K562 (cell line): Measurements from ENCODE around the gene PRXL2B. TPM values are rescaled to one million over a fixed set of nuclear protein-coding genes. Genes with fewer than 3 reads are reported as not detected.

Experiments
- ATAC-seq: fragments of 200-7000 bp; cut with Tn5 transposase; 3 replicates; pipeline ENCODE4 v1.9.1; 2020; ENCODE audit warnings: moderate library complexity
- BruUV-seq: library from RNA; stranded (reverse); fragments of 400-500 nt; replicated peaks from 2 replicates; lab custom pipeline; 2021; lab: Mats Ljungman, UMichigan
- CTCF ChIA-PET: fragments of 300-600 bp; formaldehyde crosslinking; extraction: SDS; loops from one replicate; lab custom pipeline; 2021; ENCODE audit warnings: low intra/inter-chr PET ratio; lab: Yijun Ruan, JAX
- POLR2A ChIA-PET: fragments of 300-600, 350-650 bp; sonication (Branson Sonifier 250); formaldehyde crosslinking; extraction: SDS; loops from one replicate; lab custom pipeline; 2021; ENCODE audit warnings: antibody characterized with exemption, inconsistent platforms; lab: Yijun Ruan, JAX
- DNase-seq, 4 experiments: peaks; one replicate each; pipeline versions ENCODE4 v3.0.0 to v3.0.0-alpha.2; 2011 to 2018; ENCODE audit warnings: low spot score in 3 of 4, mixed read lengths in 3 of 4; ENCODE audit errors: extremely low read depth in 1 of 4
- FAIRE-seq: peaks from 2 replicates; lab custom pipeline; 2011; peaks lifted over from hg19 to GRCh38; lab: Jason Lieb, UNC
- H2AFZ ChIP-seq: 2 replicates; pipeline ENCODE4 v1.6.0; 2011; ENCODE audit warnings: low read depth, low read length, control low read depth, inconsistent platforms
- H3K27ac ChIP-seq: fragments of 200-600 bp; 3 replicates; pipeline ENCODE4 v1.8.0; 2011; ENCODE audit warnings: low read depth, mild to moderate bottlenecking, control low read depth, inconsistent platforms, low read length, moderate library complexity, mixed read lengths; ENCODE audit errors: extremely low read depth
- H3K27me3 ChIP-seq, 2 experiments: fragments of 300-600 bp in 1 of 2; 2 replicates in 1 of 2; 3 replicates in 1 of 2; pipeline versions ENCODE4 v1.6.0 to v1.8.0; 2011; ENCODE audit warnings: inconsistent platforms in 2 of 2, low read length in 2 of 2, mild to moderate bottlenecking in 1 of 2, mixed read lengths in 1 of 2, moderate library complexity in 1 of 2; ENCODE audit not compliant: control insufficient read depth in 2 of 2, insufficient read depth in 2 of 2
- H3K36me3 ChIP-seq: fragments of 300-600 bp; 3 replicates; pipeline ENCODE4 v1.8.0; 2011; ENCODE audit warnings: mild to moderate bottlenecking, low read length, inconsistent platforms; ENCODE audit not compliant: control insufficient read depth, insufficient read depth
- H3K4me1 ChIP-seq, 2 experiments: fragments of 200-600 bp in 1 of 2; replicated peaks in 1 of 2; 2 replicates in 1 of 2; 3 replicates in 1 of 2; pipeline versions ENCODE4 v1.5.1 to v1.8.0; 2011; ENCODE audit warnings: inconsistent platforms in 2 of 2, low read length in 2 of 2, mild to moderate bottlenecking in 1 of 2, mixed read lengths in 1 of 2, moderate library complexity in 1 of 2; ENCODE audit not compliant: control insufficient read depth in 2 of 2, insufficient read depth in 2 of 2
- H3K4me2 ChIP-seq: 2 replicates; pipeline ENCODE4 v1.6.1; 2011; ENCODE audit warnings: low read length, control low read depth, inconsistent platforms, mixed read lengths; ENCODE audit not compliant: insufficient read depth
- H3K4me3 ChIP-seq: fragments of 200-600 bp; sonication (generic), shearing (Covaris generic); 2 replicates; pipeline ENCODE4 v1.5.1; 2016; ENCODE audit warnings: control low read depth, inconsistent platforms
- H3K79me2 ChIP-seq: fragments of 200-600 bp; 3 replicates; pipeline ENCODE4 v1.8.0; 2011; ENCODE audit warnings: low read length, inconsistent platforms; ENCODE audit not compliant: control insufficient read depth, insufficient read depth
- H3K9ac ChIP-seq, 2 experiments: 2 replicates each; pipeline versions ENCODE4 v1.6.0 to v1.6.1; 2011; ENCODE audit warnings: low read depth in 2 of 2, low read length in 2 of 2, control low read depth in 1 of 2, inconsistent platforms in 1 of 2, mild to moderate bottlenecking in 1 of 2, mixed read lengths in 1 of 2; ENCODE audit not compliant: insufficient read depth in 1 of 2
- H3K9me1 ChIP-seq: one replicate; pipeline ENCODE4 v1.6.0; 2011; ENCODE audit warnings: inconsistent platforms, mild to moderate bottlenecking, low read length, moderate library complexity; ENCODE audit not compliant: control insufficient read depth, insufficient read depth
- H3K9me3 ChIP-seq: replicated peaks from 2 replicates; pipeline ENCODE4 v1.5.1; 2011; ENCODE audit warnings: low read depth, low read length, inconsistent platforms; ENCODE audit not compliant: control insufficient read depth, insufficient read depth
- H4K20me1 ChIP-seq: replicated peaks from 2 replicates; pipeline ENCODE4 v1.6.1; 2011; ENCODE audit warnings: low read length, inconsistent platforms, mixed read lengths; ENCODE audit not compliant: control insufficient read depth, insufficient read depth
- DMBX1 ChIP-seq: fragments of 250-450 bp; sonication (Bioruptor Pico); IDR thresholded peaks from 2 replicates; pipeline ENCODE4 v1.8.0; 2022; ENCODE audit warnings: inconsistent platforms, mild to moderate bottlenecking, moderate library complexity, borderline replicate concordance
- MGA ChIP-seq: fragments of 450-650 bp; IDR thresholded peaks from 2 replicates; pipeline ENCODE4 v1.6.1; 2016; ENCODE audit warnings: mild to moderate bottlenecking, moderate library complexity
- NFATC3 ChIP-seq: fragments of 450-650 bp; IDR thresholded peaks from 2 replicates; pipeline ENCODE4 v1.6.1; 2017; ENCODE audit warnings: mild to moderate bottlenecking
- NFIC ChIP-seq: fragments of 450-650 bp; IDR thresholded peaks from 2 replicates; pipeline ENCODE4 v1.6.1; 2017; ENCODE audit warnings: mild to moderate bottlenecking, inconsistent platforms
- NRF1 ChIP-seq, 2 experiments: fragments of 450-650 bp; IDR thresholded peaks in 1 of 2; conservative IDR thresholded peaks in 1 of 2; 2 replicates each; pipeline ENCODE4 v1.6.1; 2014; ENCODE audit warnings: mild to moderate bottlenecking in 2 of 2
- PCBP1 ChIP-seq: fragments of 200-400 bp; formaldehyde crosslinking; IDR thresholded peaks from 2 replicates; pipeline ENCODE4 v1.6.1; 2018; ENCODE audit warnings: mild to moderate bottlenecking, low read depth, low read length; ENCODE audit not compliant: poor library complexity, severe bottlenecking
- ZBTB33 ChIP-seq: sonication (generic); formaldehyde crosslinking; IDR thresholded peaks from 2 replicates; pipeline ENCODE4 v1.8.1; 2023; ENCODE audit warnings: mild to moderate bottlenecking, missing genetic modification reagents
- WGBS: fragments of 100-300 bp; shearing (Covaris generic); methylation state at CpG from one replicate; pipeline ENCODE4 v1.1.6; 2016; ENCODE audit warnings: low coverage, mixed read lengths; ENCODE audit not compliant: insufficient coverage; ENCODE audit errors: missing lambda C conversion rate; 5-methylcytosine and 5-hydroxymethylcytosine counted together
- in situ Hi-C: fragments of 300-500 bp; cut with MboI; formaldehyde crosslinking; loops from 4 replicates; pipeline ENCODE4 v1.15.0; 2018; ENCODE audit warnings: inconsistent platforms, mixed read lengths
- intact Hi-C: fragments of 100-400 bp; cut with micrococcal nuclease; formaldehyde crosslinking; loops from 2 replicates; pipeline ENCODE4 v1.14.2; 2022
- polyA plus RNA-seq, 8 experiments: library from polyadenylated mRNA; depleted of rRNA in 4 of 8; stranded (reverse) in 5 of 8; unstranded in 3 of 8; fragments of >200 nt; fragmentation: Nextera tagmentation in 2 of 8; fragmentation: Illumina TruSeq in 1 of 8; extraction: Ambion mirVana in 2 of 8; extraction: Trizol in 1 of 8; gene quantifications; 2 replicates each; pipeline versions ENCODE4 v1.2.1 to v1.2.3, GENCODE V29; 2011 to 2014; ENCODE audit warnings: inconsistent platforms in 1 of 8, missing spikeins in 1 of 8
- total RNA-seq, 7 experiments: library from RNA; depleted of rRNA in 6 of 7; stranded (reverse); fragments of >200 nt in 6 of 7; fragmentation: Illumina TruSeq in 2 of 7; extraction: Trizol in 2 of 7; gene quantifications; 2 replicates each; pipeline versions ENCODE4 v1.2.1 to v1.2.3, GENCODE V29; 2011 to 2021; ENCODE audit warnings: low replicate concordance in 1 of 7

Gene PRXL2B
- total and polyA plus RNA-seq, 9 of the 15 experiments (the other 6 are each of a cell fraction or from before 2014, with no cell fraction given), result 0.99 to 25.3 (median 11.8) TPM

GRCh38 chr1:2559509-2560298, 26.9 kb upstream of the PRXL2B start:
- POLR2A ChIA-PET, result interaction anchor here (0.7 to 1.7 kb wide), 4 partner anchors 13 to 410 kb away, joined by 3 to 5 read pairs (median 3); no protein-coding TSS in a partner anchor
- intact Hi-C loops, result no loop called here
- CTCF ChIA-PET, result no interaction called here
- H3K9ac ChIP-seq, result no peak overlapping the region
- FAIRE-seq (no peak), DNase-seq (no peak), ATAC-seq (no peak)
- no peaks in the 10 kb centered on the region for H3K9me1 ChIP-seq
- peaks cover 26 to 87% of the 10 kb centered on the region in 2 experiments for H3K4me1 ChIP-seq
- H3K9me3 ChIP-seq, result no peaks in the 10 kb centered on the region
- H3K36me3 ChIP-seq, result no peaks in the 10 kb centered on the region
- in situ Hi-C loops, result no loop called here
- no peak overlapping the region for H3K27ac ChIP-seq
- no peaks in the 10 kb centered on the region for H3K79me2 ChIP-seq
- no peaks in the 10 kb centered on the region for H4K20me1 ChIP-seq
- no peak overlapping the region for H2AFZ ChIP-seq
- no peak overlapping the region for H3K4me2 ChIP-seq
- no peak overlapping the region for H3K4me3 ChIP-seq
- BruUV-seq, result no TSS peak
- peaks cover 4 to 16% of the 10 kb centered on the region in 2 experiments; a peak in 3 of 5 replicates for H3K27me3 ChIP-seq
- WGBS, result 41% methylated on average over 33 of the region's 35 CpGs
- TF ChIP-seq PCBP1, result peak; percentile 30
- TF ChIP-seq ZBTB33 (CRISPR knock-in tag), result peak; percentile 80
- TF ChIP-seq NFIC, result peak; percentile 34; the same call in 1 of the 2 replicates
- TF ChIP-seq MGA, result peak; percentile 9; the same call in 1 of the 2 replicates
- no peak for TF ChIP-seq DMBX1 (CRISPR knock-in tag)
- 0 out of 4 replicates have a peak, but pooled peaks of 1 of the 2 experiments have one; percentile 18 for TF ChIP-seq NRF1 (conservative IDR thresholded peaks at IDR 0.05 in 1 of 2, IDR thresholded peaks at IDR 0.05 in 1 of 2)
- no peak for TF ChIP-seq NFATC3
